H1 (cell line): ENCODE results near the gene MAPT. TPM values are rescaled to one million over a fixed set of nuclear protein-coding genes. Genes with fewer than 3 reads are reported as not detected.

Experiments
- CTCF ChIA-PET: fragments of 300-600 bp; sonication (Branson Sonifier 250); formaldehyde crosslinking; loops from one replicate; lab custom pipeline; 2021; ENCODE audit not compliant: partially characterized antibody; lab: Charles Lee
- POLR2A ChIA-PET: fragments of 300-600 bp; sonication (Branson Sonifier 250); formaldehyde crosslinking; loops from one replicate; lab custom pipeline; 2021; ENCODE audit warnings: inconsistent platforms; ENCODE audit not compliant: partially characterized antibody; lab: Charles Lee
- DNase-seq, 2 experiments: peaks; one replicate each; pipeline versions ENCODE4 v3.0.0 to v3.0.0-alpha.2; 2010 to 2022; ENCODE audit warnings: low spot score in 2 of 2, low read depth in 1 of 2, mixed read lengths in 1 of 2
- FAIRE-seq: peaks from 2 replicates; lab custom pipeline; 2011; peaks lifted over from hg19 to GRCh38; lab: Jason Lieb, UNC
- H2AFZ ChIP-seq: 2 replicates; pipeline ENCODE4 v1.8.1; 2012; ENCODE audit warnings: low read length, inconsistent platforms
- H2AK5ac ChIP-seq: 2 replicates; pipeline ENCODE4 v1.6.1; 2013; ENCODE audit warnings: low read depth, low read length
- H2BK120ac ChIP-seq: replicated peaks from 2 replicates; pipeline ENCODE3; 2013; ENCODE audit warnings: low read depth, low read length, inconsistent platforms
- H2BK12ac ChIP-seq: 2 replicates; pipeline ENCODE4 v1.6.1; 2013; ENCODE audit warnings: low read depth, low read length
- H2BK15ac ChIP-seq: 2 replicates; pipeline ENCODE4 v1.6.1; 2013; ENCODE audit warnings: low read length
- H2BK20ac ChIP-seq: 2 replicates; pipeline ENCODE4 v1.6.1; 2013; ENCODE audit warnings: low read length
- H2BK5ac ChIP-seq: 2 replicates; pipeline ENCODE4 v1.6.1; 2013; ENCODE audit warnings: low read depth, low read length
- H3K14ac ChIP-seq: 2 replicates; pipeline ENCODE4 v1.6.1; 2013; ENCODE audit warnings: inconsistent platforms; ENCODE audit not compliant: insufficient read length
- H3K18ac ChIP-seq: 2 replicates; pipeline ENCODE4 v1.6.1; 2013; ENCODE audit warnings: low read length; ENCODE audit errors: extremely low read depth
- H3K23ac ChIP-seq: 2 replicates; pipeline ENCODE4 v1.6.1; 2013; ENCODE audit warnings: inconsistent platforms; ENCODE audit not compliant: insufficient read length
- H3K23me2 ChIP-seq: 2 replicates; pipeline ENCODE4 v1.6.1; 2013; ENCODE audit warnings: low read depth, low read length
- H3K27ac ChIP-seq: 2 replicates; pipeline ENCODE4 v1.6.1; 2011; ENCODE audit warnings: low read depth, low read length, inconsistent platforms
- H3K27me3 ChIP-seq, 4 experiments: replicated peaks in 1 of 4; 1 replicate in 1 of 4; 2 replicates in 3 of 4; pipeline versions ENCODE4 v1.6.1 to v1.8.1; 2011 to 2013; ENCODE audit warnings: low read length in 3 of 4, mild to moderate bottlenecking in 3 of 4, inconsistent platforms in 2 of 4, mixed read lengths in 2 of 4, moderate library complexity in 1 of 4; ENCODE audit not compliant: control insufficient read depth in 3 of 4, insufficient read depth in 3 of 4; ENCODE audit errors: extremely low read depth in 1 of 4
- H3K36me3 ChIP-seq, 4 experiments: 2 replicates each; pipeline versions ENCODE4 v1.6.1 to v1.8.1; 2011 to 2013; ENCODE audit warnings: mild to moderate bottlenecking in 4 of 4, low read length in 3 of 4, moderate library complexity in 2 of 4, control low read depth in 1 of 4, inconsistent platforms in 1 of 4; ENCODE audit not compliant: insufficient read depth in 4 of 4, control insufficient read depth in 2 of 4
- H3K4ac ChIP-seq: replicated peaks from 2 replicates; pipeline ENCODE3; 2013; ENCODE audit warnings: low read length, low read depth, mixed read lengths, inconsistent platforms; ENCODE audit not compliant: insufficient read length
- H3K4me1 ChIP-seq, 4 experiments: replicated peaks in 1 of 4; 1 replicate in 1 of 4; 2 replicates in 3 of 4; pipeline versions ENCODE4 v1.6.1 to v1.8.1; 2011 to 2013; ENCODE audit warnings: low read length in 3 of 4, inconsistent platforms in 2 of 4, mixed read lengths in 1 of 4; ENCODE audit not compliant: insufficient read depth in 4 of 4, control insufficient read depth in 3 of 4
- H3K4me2 ChIP-seq, 2 experiments: 2 replicates each; pipeline versions ENCODE4 v1.6.1 to v1.8.1; 2011 to 2013; ENCODE audit warnings: low read depth in 2 of 2, low read length in 2 of 2, control low read depth in 1 of 2, inconsistent platforms in 1 of 2, mild to moderate bottlenecking in 1 of 2; ENCODE audit not compliant: insufficient read depth in 1 of 2
- H3K4me3 ChIP-seq, 4 experiments: fragments of 200-600, 300-600 bp in 1 of 4; sonication (generic), shearing (Covaris generic), sonication (Bioruptor Twin) in 1 of 4; 2 replicates each; pipeline versions ENCODE4 v1.5.1 to v1.8.1; 2011 to 2016; ENCODE audit warnings: low read length in 4 of 4, low read depth in 3 of 4, control low read depth in 2 of 4, inconsistent platforms in 2 of 4, mild to moderate bottlenecking in 2 of 4, mixed read lengths in 1 of 4, moderate library complexity in 1 of 4; ENCODE audit not compliant: insufficient read depth in 2 of 4; ENCODE audit errors: extremely low read depth in 1 of 4
- H3K56ac ChIP-seq: replicated peaks from 2 replicates; pipeline ENCODE3; 2013; ENCODE audit warnings: low read depth, mild to moderate bottlenecking, mixed read lengths, low read length, inconsistent platforms; ENCODE audit not compliant: insufficient read length
- H3K79me1 ChIP-seq: 2 replicates; pipeline ENCODE4 v1.6.1; 2013; ENCODE audit warnings: low read depth, low read length, control low read depth
- H3K79me2 ChIP-seq, 2 experiments: 2 replicates each; pipeline versions ENCODE4 v1.6.1 to v1.8.1; 2012 to 2013; ENCODE audit warnings: low read length in 2 of 2, mild to moderate bottlenecking in 2 of 2, inconsistent platforms in 1 of 2; ENCODE audit not compliant: insufficient read depth in 2 of 2, control insufficient read depth in 1 of 2
- H3K9ac ChIP-seq, 4 experiments: replicated peaks in 1 of 4; 1 replicate in 1 of 4; 2 replicates in 3 of 4; pipeline versions ENCODE4 v1.6.1 to v1.8.1; 2011 to 2013; ENCODE audit warnings: low read depth in 3 of 4, low read length in 3 of 4, control low read depth in 2 of 4, mild to moderate bottlenecking in 2 of 4, moderate library complexity in 2 of 4, inconsistent platforms in 1 of 4; ENCODE audit errors: extremely low read depth in 1 of 4
- H3K9me3 ChIP-seq, 2 experiments: 2 replicates each; pipeline versions ENCODE4 v1.6.1 to v1.8.1; 2012 to 2013; ENCODE audit warnings: mild to moderate bottlenecking in 2 of 2, moderate library complexity in 2 of 2, control low read depth in 1 of 2, inconsistent platforms in 1 of 2, low read depth in 1 of 2, low read length in 1 of 2, mixed read lengths in 1 of 2; ENCODE audit not compliant: insufficient read depth in 2 of 2
- H4K20me1 ChIP-seq, 2 experiments: replicated peaks in 1 of 2; 2 replicates each; pipeline versions ENCODE3 to v1.8.1; 2011 to 2013; ENCODE audit warnings: inconsistent platforms in 2 of 2, low read length in 2 of 2, mild to moderate bottlenecking in 1 of 2; ENCODE audit not compliant: insufficient read depth in 2 of 2, control insufficient read depth in 1 of 2
- H4K5ac ChIP-seq: 2 replicates; pipeline ENCODE4 v1.6.1; 2013; ENCODE audit warnings: low read length, low read depth, mixed read lengths, inconsistent platforms; ENCODE audit not compliant: insufficient read length
- H4K8ac ChIP-seq: 2 replicates; pipeline ENCODE4 v1.8.0; 2013; ENCODE audit warnings: mild to moderate bottlenecking, moderate library complexity, low read length, inconsistent platforms; ENCODE audit not compliant: insufficient read depth; ENCODE audit errors: extremely low read depth
- H4K91ac ChIP-seq: replicated peaks from 2 replicates; pipeline ENCODE3; 2013; ENCODE audit warnings: low read length, mixed read lengths, inconsistent platforms; ENCODE audit not compliant: insufficient read length
- ASH2L ChIP-seq: fragments of 200-600, 300-600 bp; sonication (generic); IDR thresholded peaks from one replicate; pipeline ENCODE4 v1.7.1; 2017; ENCODE audit warnings: low read length
- ATF2 ChIP-seq: IDR thresholded peaks from 2 replicates; pipeline ENCODE4 v1.6.1; 2012; ENCODE audit warnings: low read length, inconsistent platforms
- CREB1 ChIP-seq: IDR thresholded peaks from 2 replicates; pipeline ENCODE4 v1.6.1; 2012; ENCODE audit warnings: inconsistent platforms
- EGR1 ChIP-seq: IDR thresholded peaks from 2 replicates; pipeline ENCODE4 v1.6.1; 2011; ENCODE audit warnings: low read depth, low read length, borderline replicate concordance
- POLR2A ChIP-seq, 2 experiments: IDR thresholded peaks; 1 replicate in 1 of 2; 2 replicates in 1 of 2; pipeline ENCODE4 v1.6.1; 2011; ENCODE audit warnings: low read depth in 2 of 2, low read length in 2 of 2, mild to moderate bottlenecking in 2 of 2; ENCODE audit errors: control extremely low read depth in 1 of 2
- POLR2AphosphoS5 ChIP-seq: IDR thresholded peaks from 2 replicates; pipeline ENCODE4 v1.6.1; 2011; ENCODE audit warnings: low read depth, low read length
- POU5F1 ChIP-seq: IDR thresholded peaks from 2 replicates; pipeline ENCODE4 v1.6.1; 2011; ENCODE audit warnings: low read depth, mild to moderate bottlenecking, low read length, moderate library complexity
- RAD21 ChIP-seq, 2 experiments: IDR thresholded peaks in 1 of 2; conservative IDR thresholded peaks in 1 of 2; 2 replicates each; pipeline ENCODE4 v1.6.1; 2011; ENCODE audit warnings: low read depth in 2 of 2, low read length in 2 of 2, improper control_type of control experiment in 1 of 2, inconsistent platforms in 1 of 2, mild to moderate bottlenecking in 1 of 2, moderate library complexity in 1 of 2
- RBBP5 ChIP-seq: IDR thresholded peaks from 2 replicates; pipeline ENCODE4 v1.7.1; 2012; ENCODE audit warnings: low read depth, mild to moderate bottlenecking, inconsistent platforms, low read length, moderate library complexity, borderline replicate concordance
- SIN3A ChIP-seq, 2 experiments: IDR thresholded peaks in 1 of 2; conservative IDR thresholded peaks in 1 of 2; 2 replicates each; pipeline ENCODE4 v1.6.1; 2011 to 2012; ENCODE audit warnings: low read length in 2 of 2, improper control_type of control experiment in 1 of 2, low read depth in 1 of 2, mild to moderate bottlenecking in 1 of 2
- SIRT6 ChIP-seq: IDR thresholded peaks from one replicate; pipeline ENCODE4 v1.7.1; 2012; ENCODE audit warnings: low read length, inconsistent platforms
- TCF12 ChIP-seq: IDR thresholded peaks from 2 replicates; pipeline ENCODE4 v1.6.1; 2011; ENCODE audit warnings: low read depth, mild to moderate bottlenecking, low read length
- WGBS, 2 experiments: shearing (Covaris generic) in 1 of 2; methylation state at CpG; one replicate each; pipeline versions ENCODE4 v1.1.6 to v1.1.7; 2013 to 2015; ENCODE audit warnings: low lambda C conversion rate in 2 of 2, mixed read lengths in 2 of 2, inconsistent platforms in 1 of 2, low coverage in 1 of 2, missing lambda C conversion rate in 1 of 2; ENCODE audit not compliant: insufficient replicate concordance in 2 of 2, insufficient coverage in 1 of 2, insufficient read length in 1 of 2; ENCODE audit errors: extremely low coverage in 1 of 2, missing lambda C conversion rate in 1 of 2; 5-methylcytosine and 5-hydroxymethylcytosine counted together
- polyA plus RNA-seq, 7 experiments: library from polyadenylated mRNA; depleted of rRNA in 3 of 7; stranded (reverse) in 5 of 7; unstranded in 2 of 7; fragments of >200 nt in 5 of 7; fragments of 200-250 nt in 2 of 7; gene quantifications; 1 replicate in 5 of 7; 2 replicates in 1 of 7; 4 replicates in 1 of 7; pipeline versions ENCODE4 v1.2.1 to v1.2.3, GENCODE V29; 2011 to 2013; ENCODE audit warnings: missing spikeins in 2 of 7, mixed read lengths in 2 of 7
- total RNA-seq: library from RNA; stranded (reverse); fragmentation: NEBNext Ultra II Directional; extraction: Animal tissue kit (Norgen Biotek cat#: 25700); gene quantifications from 2 replicates; pipeline ENCODE4 v1.2.1, GENCODE V29; 2021

The MAPT gene
- total and polyA plus RNA-seq, 2 of the 8 experiments (the other 6 are each of a cell fraction or from before 2014, with no cell fraction given) = 0.54 to 1.7 TPM

GRCh38 chr17:46007461-46007965 is 113.2 kb downstream of the MAPT start:
- no peaks in the 10 kb centered on the region for H3K79me2 ChIP-seq
- no peak overlapping the region for H4K5ac ChIP-seq
- H4K8ac ChIP-seq = no peak overlapping the region
- DNase-seq (no peak), FAIRE-seq (no peak)
- H3K4me3 ChIP-seq = no peak overlapping the region
- CTCF ChIA-PET = interaction anchor here (0.7 to 1.2 kb wide), 5 partner anchors 11 to 174 kb away, joined by 3 to 4 read pairs (median 3); no protein-coding TSS in a partner anchor
- H2BK15ac ChIP-seq = no peak overlapping the region
- H3K79me1 ChIP-seq = no peaks in the 10 kb centered on the region
- H4K91ac ChIP-seq = no peak overlapping the region
- no peak overlapping the region for H3K27ac ChIP-seq
- no peaks in the 10 kb centered on the region for H3K9me3 ChIP-seq
- H3K23ac ChIP-seq = no peak overlapping the region
- H4K20me1 ChIP-seq = no peaks in the 10 kb centered on the region
- WGBS, 2 experiments = 97% methylated on average over 2 of the region's 2 CpGs; no CpG with 5 or more reads in 1 of the 2 experiments
- H3K27me3 ChIP-seq = no peaks in the 10 kb centered on the region
- no peak overlapping the region for H2AK5ac ChIP-seq
- no peak overlapping the region for H3K4ac ChIP-seq
- no peak overlapping the region for H2BK5ac ChIP-seq
- no peak overlapping the region for H3K18ac ChIP-seq
- no peak overlapping the region for H3K56ac ChIP-seq
- H2BK12ac ChIP-seq = no peak overlapping the region
- H3K4me2 ChIP-seq = no peak overlapping the region
- H2AFZ ChIP-seq = no peak overlapping the region
- H2BK20ac ChIP-seq = no peak overlapping the region
- POLR2A ChIA-PET = no interaction called here
- H3K4me1 ChIP-seq = no peaks in the 10 kb centered on the region
- no peak overlapping the region for H2BK120ac ChIP-seq
- no peak overlapping the region for H3K9ac ChIP-seq
- H3K14ac ChIP-seq = no peak overlapping the region
- no peaks in the 10 kb centered on the region for H3K36me3 ChIP-seq
- H3K23me2 ChIP-seq = peaks cover 2% of the 10 kb centered on the region; the same call in 1 of the 2 replicates
- TF ChIP-seq POLR2AphosphoS5 = no peak
- TF ChIP-seq CREB1 = no peak
- TF ChIP-seq TCF12 = no peak
- TF ChIP-seq ATF2 = no peak
- TF ChIP-seq RBBP5 = no peak
- no peak for TF ChIP-seq RAD21 (IDR thresholded peaks at IDR 0.05 in 1 of 2, conservative IDR thresholded peaks at IDR 0.05 in 1 of 2; ENCODE audit: low read depth in 2 of 2, low read length in 2 of 2)
- TF ChIP-seq POLR2A (IDR thresholded peaks at IDR 0.05; ENCODE audit: control extremely low read depth in 1 of 2, low read depth in 2 of 2, low read length in 2 of 2) = no peak
- TF ChIP-seq POU5F1 = no peak
- no peak for TF ChIP-seq EGR1
- no peak for TF ChIP-seq SIN3A (conservative IDR thresholded peaks at IDR 0.05 in 1 of 2, IDR thresholded peaks at IDR 0.05 in 1 of 2; ENCODE audit: low read depth in 1 of 2, low read length in 2 of 2)
- TF ChIP-seq ASH2L = no peak
- no peak for TF ChIP-seq SIRT6
